Lower leg skin (tissue), 4 donors: ENCODE results near the gene FAM229A. TPM values are rescaled to one million over a fixed set of nuclear protein-coding genes. Genes with fewer than 3 reads are reported as not detected.
"Not testable (repeated sequence)": the region's sequence is repeated elsewhere in the genome, so short reads cannot be mapped to it uniquely, and the experiment has no call there.

ENCODE experiments used
- DNase-seq, 2 donors: peaks; one replicate each; pipeline ENCODE4 v3.0.0-alpha.2; 2019; ENCODE audit warnings: low spot score in 2 of 2
- H3K4me3 ChIP-seq: fragments of 200-600 bp; sonication (generic); 2 replicates; pipeline ENCODE4 v1.5.1; 2017; ENCODE audit warnings: mild to moderate bottlenecking, low read depth; ENCODE audit not compliant: poor library complexity, severe bottlenecking
- POLR2A ChIP-seq, 2 donors: fragments of 450-650 bp; IDR thresholded peaks; one replicate each; pipeline ENCODE4 v1.6.1; 2016 to 2017; ENCODE audit warnings: antibody characterized with exemption in 2 of 2, mild to moderate bottlenecking in 1 of 2, moderate library complexity in 1 of 2
- WGBS, 2 donors: methylation state at CpG; one replicate each; pipeline ENCODE4 v1.1.5; 2018; 5-methylcytosine and 5-hydroxymethylcytosine counted together
- intact Hi-C: fragments of 100-400 bp; cut with DNase I; formaldehyde crosslinking; loops from one replicate; pipeline ENCODE4 v1.15.0; 2023; ENCODE audit warnings: low total_unique reads
- total RNA-seq, 4 donors: library from RNA; depleted of rRNA; stranded (reverse); fragments of >200 nt; gene quantifications; one replicate each; pipeline ENCODE4 v1.1.0, GENCODE V29; 2016
- TF ChIP-seq, protein P1 (sequence below), 3 donors: fragments of 450-650 bp; IDR thresholded peaks; one replicate each; pipeline ENCODE4 v1.5.1; 2016; ENCODE audit warnings: antibody characterized with exemption in 3 of 3, mild to moderate bottlenecking in 3 of 3, moderate library complexity in 2 of 3

FAM229A gene
- total RNA-seq, 4 donors from 2014 or later = 7.2 to 20.1 (median 8.7) TPM

DNA sequence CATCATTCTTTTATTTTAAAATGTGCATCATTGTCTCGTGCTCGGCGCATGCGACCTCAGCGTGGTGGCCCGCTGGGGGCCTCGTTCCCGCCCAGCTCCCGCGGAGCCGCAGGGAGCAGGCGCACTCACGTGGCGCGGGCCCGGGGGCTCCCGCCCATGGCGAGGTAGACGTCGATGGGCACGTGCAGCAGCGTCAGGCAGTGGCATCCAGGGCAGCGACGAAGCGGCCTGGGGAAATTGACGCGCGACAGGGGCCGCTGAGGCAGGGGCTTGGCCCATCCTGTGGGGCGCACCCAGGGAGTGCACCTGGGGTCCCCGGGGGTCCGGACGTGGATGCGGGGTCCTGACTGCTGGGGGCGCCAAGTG lies 994 bp downstream of the FAM229A start:
- H3K4me3 ChIP-seq = no peak overlapping the region
- TF ChIP-seq POLR2A (IDR thresholded peaks at IDR 0.05) = no peak
- TF ChIP-seq, protein P1, sequence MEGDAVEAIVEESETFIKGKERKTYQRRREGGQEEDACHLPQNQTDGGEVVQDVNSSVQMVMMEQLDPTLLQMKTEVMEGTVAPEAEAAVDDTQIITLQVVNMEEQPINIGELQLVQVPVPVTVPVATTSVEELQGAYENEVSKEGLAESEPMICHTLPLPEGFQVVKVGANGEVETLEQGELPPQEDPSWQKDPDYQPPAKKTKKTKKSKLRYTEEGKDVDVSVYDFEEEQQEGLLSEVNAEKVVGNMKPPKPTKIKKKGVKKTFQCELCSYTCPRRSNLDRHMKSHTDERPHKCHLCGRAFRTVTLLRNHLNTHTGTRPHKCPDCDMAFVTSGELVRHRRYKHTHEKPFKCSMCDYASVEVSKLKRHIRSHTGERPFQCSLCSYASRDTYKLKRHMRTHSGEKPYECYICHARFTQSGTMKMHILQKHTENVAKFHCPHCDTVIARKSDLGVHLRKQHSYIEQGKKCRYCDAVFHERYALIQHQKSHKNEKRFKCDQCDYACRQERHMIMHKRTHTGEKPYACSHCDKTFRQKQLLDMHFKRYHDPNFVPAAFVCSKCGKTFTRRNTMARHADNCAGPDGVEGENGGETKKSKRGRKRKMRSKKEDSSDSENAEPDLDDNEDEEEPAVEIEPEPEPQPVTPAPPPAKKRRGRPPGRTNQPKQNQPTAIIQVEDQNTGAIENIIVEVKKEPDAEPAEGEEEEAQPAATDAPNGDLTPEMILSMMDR (IDR thresholded peaks at IDR 0.05) = no peak
- intact Hi-C loops = no loop called here
- DNase-seq = no peak
- 45 to 46% methylated on average over 24 to 34 of the region's 35 CpGs for WGBS, 2 donors

DNA sequence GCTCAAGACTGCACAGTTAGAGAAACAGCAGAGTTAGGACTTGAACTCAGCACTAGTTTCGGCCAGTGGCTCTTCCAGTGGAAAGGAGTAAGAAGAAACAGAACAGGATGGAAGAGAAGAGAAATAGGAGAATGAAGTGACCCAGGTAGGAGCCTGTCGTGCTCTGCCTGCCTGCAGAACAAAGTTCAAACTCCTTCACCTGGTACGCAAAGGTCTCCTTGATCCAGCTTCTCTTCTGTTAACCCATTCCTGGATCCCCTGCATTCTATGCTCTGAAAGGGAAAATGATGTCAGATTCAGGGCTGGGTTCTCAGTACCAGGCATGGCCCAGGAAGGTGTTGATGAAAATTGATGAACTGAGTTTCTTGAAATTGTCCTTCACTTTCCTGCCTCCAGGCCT lies 3.9 kb downstream of the FAM229A start:
- TF ChIP-seq, protein P1 (IDR thresholded peaks at IDR 0.05) = no peak
- TF ChIP-seq POLR2A (IDR thresholded peaks at IDR 0.05) = no peak
- WGBS, 2 donors = 66 to 76% methylated on average over 3 of the region's 3 CpGs

DNA sequence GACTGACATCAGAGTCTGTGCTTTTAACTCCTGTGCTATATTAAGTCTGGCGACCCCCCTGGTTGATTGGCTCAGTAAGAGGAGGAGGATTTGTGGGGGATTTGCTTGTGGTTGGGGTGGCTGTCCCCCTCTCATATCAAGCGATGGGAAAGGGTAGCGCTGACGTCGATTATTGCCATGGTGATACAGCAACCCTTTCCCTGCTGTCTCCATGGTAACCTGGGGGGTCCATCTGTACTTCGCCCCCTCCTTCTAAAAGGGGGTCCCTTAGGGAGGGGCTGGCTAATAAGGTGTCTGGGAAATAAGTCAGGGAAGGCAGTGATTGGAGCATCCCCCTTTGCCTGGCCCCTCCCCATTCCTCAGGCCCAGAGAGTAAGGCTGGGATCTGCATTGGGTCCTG lies 4.7 kb downstream of the FAM229A start:
- WGBS, 2 donors = 57 to 77% methylated on average over 6 of the region's 6 CpGs
- DNase-seq = no peak
- TF ChIP-seq POLR2A (IDR thresholded peaks at IDR 0.05) = no peak
- TF ChIP-seq, protein P1 (IDR thresholded peaks at IDR 0.05) = no peak
- intact Hi-C loops = no loop called here
- no peak overlapping the region for H3K4me3 ChIP-seq

More for the DNA sequence above, 3.9 kb downstream of the FAM229A start:
- no peak overlapping the region for H3K4me3 ChIP-seq
- intact Hi-C loops = no loop called here
- no peak for DNase-seq

DNA sequence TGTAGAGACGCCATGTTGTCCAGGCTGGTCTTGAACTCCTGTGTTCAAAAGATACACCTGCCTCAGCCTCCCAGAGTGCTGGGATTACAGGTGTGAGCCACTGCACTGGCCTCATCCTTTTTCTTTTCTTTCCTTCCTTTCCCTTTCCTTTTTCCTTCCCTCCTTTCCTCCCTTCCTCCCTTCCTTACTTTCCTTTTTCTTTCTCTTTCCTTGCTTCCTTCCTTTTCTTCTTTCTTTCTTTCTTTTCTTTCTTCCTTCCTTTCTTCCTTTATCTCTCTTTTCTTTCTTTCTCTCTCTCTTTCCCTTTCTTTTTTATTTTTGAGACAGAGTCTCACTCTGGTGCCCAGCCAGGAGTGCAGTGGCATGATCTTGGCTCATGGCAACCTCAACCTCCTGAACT lies 5.8 kb downstream of the FAM229A start:
- no peak overlapping the region for H3K4me3 ChIP-seq
- no peak for TF ChIP-seq POLR2A (IDR thresholded peaks at IDR 0.05)
- TF ChIP-seq, protein P1 (IDR thresholded peaks at IDR 0.05) = no peak
- WGBS, 2 donors = 100% methylated on average over 1 of the region's 1 CpG
- no peak for DNase-seq
- intact Hi-C loops = no loop called here

DNA sequence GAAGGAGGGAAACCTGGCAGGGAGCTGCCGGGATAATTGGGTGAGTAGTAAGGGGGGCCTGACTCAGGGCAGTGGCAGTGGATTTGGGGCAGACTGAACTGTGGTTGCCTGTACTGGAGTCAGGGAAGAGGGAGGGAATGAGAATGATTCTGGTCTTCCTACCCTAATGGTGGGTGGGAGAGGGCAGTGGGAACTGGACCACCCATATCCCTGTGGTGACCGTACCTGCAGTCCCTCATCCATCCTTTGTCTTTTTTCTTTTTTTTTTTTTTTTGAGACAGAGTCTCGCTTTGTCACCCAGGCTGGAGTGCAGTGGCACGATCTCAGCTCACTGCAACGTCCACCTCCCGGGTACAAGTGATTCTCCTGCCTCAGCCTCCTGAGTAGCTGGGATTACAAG lies 6.5 kb downstream of the FAM229A start:
- WGBS, 2 donors = 89 to 91% methylated on average over 6 of the region's 6 CpGs
- H3K4me3 ChIP-seq, DNase-seq, intact Hi-C loops: not testable (repeated sequence)

DNA sequence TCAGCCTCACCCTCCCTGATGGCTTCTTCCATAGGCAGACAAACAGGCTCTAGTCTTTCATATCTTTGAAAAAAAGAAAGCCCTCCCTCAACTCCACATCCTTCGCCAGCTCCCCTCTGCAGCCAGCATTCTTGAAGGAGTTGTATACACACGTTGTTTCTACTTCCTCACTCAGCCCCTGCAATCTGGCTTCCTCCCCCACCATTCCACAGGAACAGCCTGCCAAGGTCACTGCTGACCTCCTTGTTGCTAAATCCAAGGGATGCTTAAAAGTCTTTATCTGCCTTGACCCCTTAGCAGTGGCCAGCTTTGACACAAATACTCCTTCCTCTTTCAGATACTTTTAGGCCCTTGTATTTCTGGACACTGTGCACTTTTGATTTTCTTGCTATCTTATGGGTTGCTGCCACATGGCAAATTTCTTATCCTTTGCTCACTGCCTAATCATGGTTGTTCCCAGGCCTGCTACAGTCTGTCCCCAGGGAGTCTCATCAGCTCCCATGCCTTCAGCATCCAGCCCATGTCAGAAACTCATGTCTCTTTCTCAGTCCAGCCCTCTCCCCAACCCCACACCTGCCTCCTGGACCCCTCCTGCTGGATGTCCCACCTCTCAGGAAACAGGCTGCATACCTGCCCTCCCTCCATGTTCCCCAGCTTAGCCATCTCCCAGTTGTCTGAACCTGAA lies 8.3 kb downstream of the FAM229A start:
- intact Hi-C loops = no loop called here
- TF ChIP-seq POLR2A (IDR thresholded peaks at IDR 0.05) = no peak
- TF ChIP-seq, protein P1 (IDR thresholded peaks at IDR 0.05) = no peak
- DNase-seq = no peak
- no peak overlapping the region for H3K4me3 ChIP-seq
- WGBS, 2 donors = 55 to 56% methylated on average over 2 of the region's 2 CpGs
